NCI-H226 (cell line): Measurements from ENCODE around the gene FAM3B.
A peak's percentile ranks its signal among the peaks of the same experiment; 100 is the strongest.
"Not testable (repeated sequence)": the region's sequence is repeated elsewhere in the genome, so short reads cannot be mapped to it uniquely, and the experiment has no call there.

Source experiments
- DNase-seq: peaks from one replicate; pipeline ENCODE4 v3.0.0-alpha.2; 2015

Gene FAM3B, protein sequence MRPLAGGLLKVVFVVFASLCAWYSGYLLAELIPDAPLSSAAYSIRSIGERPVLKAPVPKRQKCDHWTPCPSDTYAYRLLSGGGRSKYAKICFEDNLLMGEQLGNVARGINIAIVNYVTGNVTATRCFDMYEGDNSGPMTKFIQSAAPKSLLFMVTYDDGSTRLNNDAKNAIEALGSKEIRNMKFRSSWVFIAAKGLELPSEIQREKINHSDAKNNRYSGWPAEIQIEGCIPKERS

DNA sequence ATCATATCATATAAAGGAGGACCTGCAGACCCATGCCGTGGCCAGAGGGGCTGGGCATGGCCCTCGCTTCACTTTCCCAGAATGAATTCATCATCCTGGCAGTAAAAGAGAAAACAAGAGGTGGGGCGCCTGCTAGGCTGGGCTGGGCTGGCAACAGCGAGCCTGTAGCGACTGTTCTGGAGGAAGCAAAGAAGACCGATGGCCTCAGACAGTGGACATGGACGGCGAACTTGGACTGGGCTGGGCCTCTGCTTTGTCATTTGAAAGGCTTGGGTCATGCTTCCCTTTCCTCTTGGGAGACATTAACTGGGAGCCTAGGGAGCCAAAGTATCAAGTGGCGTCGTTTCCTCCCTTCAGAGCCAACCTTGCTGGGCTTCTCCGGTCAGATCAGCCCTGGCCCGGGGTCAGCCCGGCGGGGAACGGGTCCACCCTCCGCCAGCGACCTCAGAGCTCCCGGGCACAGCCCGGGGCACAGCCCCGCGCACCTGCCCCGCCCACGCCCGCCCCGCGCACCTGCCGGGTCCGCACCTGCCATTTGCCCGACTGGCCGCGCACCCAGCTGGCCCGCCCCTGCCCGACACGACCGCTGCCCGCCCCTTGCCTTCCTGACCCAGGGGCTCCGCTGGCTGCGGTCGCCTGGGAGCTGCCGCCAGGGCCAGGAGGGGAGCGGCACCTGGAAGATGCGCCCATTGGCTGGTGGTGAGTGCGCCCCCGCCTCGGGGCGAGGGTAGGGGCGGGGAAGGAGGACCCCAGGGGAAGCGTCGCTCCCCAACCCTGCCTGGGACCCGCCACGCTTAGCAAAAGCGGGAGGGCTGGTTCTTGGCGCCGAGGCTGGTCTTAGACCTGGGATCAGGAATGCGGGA, at the start of gene FAM3B:
Gene FAM3B (plus strand): TSS at position 602 of the 863 bp plus-strand sequence. CDS start 79 bp downstream, at position 681.
- DNase-seq = no peak

GRCh38 chr21:41267346-41267745, 49.3 kb upstream of the FAM3B start:
- no peak for DNase-seq

DNA sequence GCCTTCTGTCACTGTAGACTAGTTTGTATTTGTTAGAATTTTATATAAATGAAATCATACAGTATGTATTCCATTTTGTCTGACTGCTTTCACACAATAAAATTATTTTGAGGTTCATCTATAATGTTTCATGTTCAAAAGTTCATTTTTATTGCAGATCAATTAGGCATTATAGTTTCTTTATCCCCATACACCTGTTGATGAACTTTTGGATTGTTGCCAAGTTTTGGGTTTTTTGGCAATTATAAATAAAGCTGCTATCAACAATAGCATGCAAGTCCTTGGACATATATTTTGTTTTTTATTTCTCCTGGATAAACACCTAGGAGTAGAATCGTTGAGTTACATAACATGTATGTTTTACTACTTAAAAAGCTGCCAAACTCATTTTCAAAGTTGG, 47.1 kb upstream of the FAM3B start:
- DNase-seq = no peak

GRCh38 chr21:41277196-41277595, 39.4 kb upstream of the FAM3B start:
- no peak for DNase-seq

- DNase-seq = no peak
These were observed 38.8 kb upstream of the FAM3B start for GRCh38 chr21:41277846-41278245.

DNA sequence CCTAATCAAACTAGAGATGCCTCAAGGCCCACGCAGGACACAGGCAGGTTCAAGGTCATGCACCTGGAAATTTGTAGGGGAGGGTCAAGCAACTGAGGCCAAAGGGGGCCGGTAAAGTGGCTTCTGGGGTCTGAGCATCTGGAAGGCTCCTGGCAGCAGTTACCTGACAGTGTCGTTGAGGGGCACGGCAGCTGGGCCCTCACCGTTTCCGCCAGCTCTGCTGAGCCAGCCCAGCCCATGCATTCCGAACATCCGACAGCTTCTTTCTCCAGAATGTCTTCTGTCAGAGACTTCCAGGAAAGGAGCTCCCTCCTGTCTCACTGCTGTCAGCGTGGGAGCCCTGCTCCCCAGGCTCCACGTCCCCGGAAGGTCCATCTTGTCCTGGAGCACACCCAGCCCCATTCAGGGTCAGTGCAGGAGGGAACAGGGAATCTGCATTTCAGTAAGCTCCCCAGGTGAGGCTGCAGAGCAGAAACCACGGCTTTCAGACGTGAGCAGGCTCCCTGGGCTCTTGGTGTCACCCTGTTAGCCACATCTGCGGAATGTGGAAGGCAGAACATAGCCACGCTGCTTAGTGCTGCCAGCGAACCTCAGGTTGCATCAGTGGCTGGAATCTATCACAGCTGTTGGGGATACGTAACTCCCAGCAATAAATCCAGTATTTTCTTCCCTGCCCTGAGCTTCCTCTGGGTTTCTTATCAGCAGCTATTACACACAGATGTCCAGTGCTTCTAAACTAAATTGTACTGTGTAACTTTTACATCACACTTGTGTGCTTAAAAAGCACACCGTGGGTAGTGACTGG, 36.3 kb upstream of the FAM3B start:
- DNase-seq = no peak

DNA sequence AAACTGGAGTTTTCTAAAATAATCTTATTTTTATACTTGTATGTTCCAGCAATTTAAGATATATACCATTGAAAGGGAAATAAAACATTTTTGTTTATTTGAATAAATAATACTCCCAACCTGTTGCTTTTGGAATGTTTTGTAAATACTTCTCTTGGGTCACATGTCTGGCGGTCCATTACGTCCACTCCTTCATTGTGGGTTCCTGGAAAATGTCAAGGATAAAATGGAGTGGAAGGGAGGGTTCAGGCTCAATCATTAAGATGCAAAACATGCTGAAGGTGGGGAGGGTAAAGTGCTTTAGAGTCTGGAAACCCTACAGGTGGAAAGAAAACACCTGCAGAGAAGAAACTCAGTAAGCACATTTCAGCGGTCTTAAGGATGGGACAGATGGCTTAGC, 34.2 kb upstream of the FAM3B start:
- no peak for DNase-seq

DNA sequence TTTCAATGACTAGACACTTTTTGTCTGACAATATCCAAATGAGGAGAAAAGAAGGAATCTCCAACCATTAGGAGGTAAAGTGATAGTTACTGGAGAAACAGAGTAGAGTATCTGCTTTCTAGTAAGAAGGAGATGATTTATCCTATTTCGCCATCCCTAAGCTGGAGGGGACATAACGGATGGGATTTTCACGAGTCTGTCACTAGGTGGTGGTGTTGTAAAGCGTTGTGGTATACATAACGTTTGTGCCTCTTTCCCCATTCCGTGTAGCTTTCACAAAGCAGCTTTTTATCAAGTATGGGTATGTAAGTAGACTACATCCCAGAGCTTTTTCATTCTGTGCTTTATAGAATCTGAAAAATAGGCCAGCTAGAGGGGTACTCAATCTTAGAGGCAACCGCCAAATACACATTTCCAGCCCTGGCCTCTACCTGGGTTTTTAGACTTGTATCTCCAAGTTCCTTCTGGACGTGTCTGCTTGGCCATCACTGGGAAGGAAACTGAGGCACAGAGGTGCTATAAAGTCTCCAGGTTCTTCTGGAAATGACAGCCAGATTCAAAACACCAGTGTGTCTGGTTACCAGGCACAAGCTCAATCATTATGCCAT, 33.3 kb upstream of the FAM3B start:
- peak; percentile 53 for DNase-seq

DNA sequence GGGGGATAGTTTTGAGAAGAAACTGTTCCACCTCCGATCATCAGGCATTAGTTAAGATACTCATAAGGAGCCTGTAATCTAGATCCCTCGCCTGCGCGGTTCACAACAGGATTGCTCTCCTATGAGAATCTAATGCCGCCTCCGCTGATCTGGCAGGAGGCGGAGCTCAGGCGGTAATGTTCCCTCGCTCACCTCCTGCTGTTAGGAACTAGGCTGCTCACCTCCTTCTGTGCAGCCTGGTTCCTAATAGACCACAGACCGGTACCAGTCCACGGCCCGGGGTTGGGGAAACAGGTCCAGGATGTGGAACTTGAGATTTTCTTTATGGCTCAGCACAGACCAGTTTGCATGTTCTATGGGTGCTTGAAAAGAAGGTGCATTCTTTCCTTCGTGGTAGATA, 27.2 kb upstream of the FAM3B start:
- no peak for DNase-seq

DNA sequence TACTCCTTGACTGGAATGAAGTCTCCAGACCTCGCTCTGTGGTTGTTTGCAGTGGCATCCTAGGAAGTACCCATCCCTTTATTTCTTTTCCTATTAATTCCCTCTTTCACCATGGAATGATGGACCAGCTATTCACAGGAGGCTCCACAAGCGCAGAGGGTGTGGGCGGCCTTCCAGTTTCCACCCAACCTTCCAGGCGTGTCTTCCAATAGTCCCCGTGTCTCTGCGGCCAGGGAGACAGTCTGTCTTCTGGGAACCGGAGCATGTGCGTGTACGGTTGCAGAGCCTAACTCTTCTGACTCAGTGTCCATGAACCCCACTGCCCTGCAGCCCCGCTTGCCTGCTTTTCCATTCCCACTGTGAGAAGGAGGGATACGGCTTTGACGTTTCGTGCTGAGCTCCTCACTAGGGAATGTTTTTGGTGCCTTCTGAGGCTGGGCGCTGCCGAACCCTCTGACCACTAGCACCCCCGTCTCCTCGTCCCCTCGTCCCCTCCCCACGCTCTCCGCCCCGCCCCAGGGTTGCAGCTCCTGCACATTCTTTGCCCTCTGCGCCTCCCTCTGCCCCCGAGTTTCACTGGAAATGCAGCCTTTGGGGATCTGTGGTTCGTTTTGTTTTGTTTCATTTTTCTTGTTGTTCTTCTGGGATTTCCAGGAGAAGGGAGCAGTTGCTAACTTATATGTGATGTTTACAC, 26.3 kb upstream of the FAM3B start:
- DNase-seq = no peak

DNA sequence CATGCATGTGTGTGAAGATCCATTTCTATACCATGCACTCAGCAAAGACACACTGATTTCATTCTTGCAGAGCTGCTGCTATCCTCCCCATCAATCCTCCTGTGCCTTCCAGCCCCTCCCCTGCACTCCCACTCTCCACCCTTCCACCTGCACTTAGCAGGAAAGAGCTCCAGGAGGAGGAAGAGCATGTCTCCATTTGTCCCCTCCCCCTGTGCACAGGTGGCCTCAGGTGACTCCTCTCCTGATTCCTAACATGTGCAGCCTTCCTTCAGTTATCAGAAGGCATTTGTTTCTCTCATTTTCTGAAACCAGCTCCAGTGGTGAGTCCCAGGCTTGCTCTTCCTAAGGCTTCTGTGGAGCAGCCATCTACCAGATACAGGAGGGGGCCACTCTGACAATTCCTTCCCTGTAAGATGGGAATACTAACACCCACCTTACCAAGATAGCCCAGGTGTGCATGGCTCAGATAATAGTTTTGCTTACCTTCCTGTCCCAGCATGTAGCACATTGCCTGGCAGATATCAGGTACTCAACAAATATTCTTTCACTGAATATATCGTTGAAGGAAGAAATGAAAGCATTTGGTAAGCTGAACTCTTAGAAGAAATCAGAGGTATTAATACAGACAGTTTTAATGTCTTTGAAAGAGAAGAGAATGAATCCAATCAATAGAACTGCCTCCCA, 21.9 kb upstream of the FAM3B start:
- no peak for DNase-seq

GRCh38 chr21:41295721-41296254, 20.8 kb upstream of the FAM3B start:
- DNase-seq = no peak

- no peak for DNase-seq
These were observed 13.6 kb upstream of the FAM3B start for GRCh38 chr21:41302976-41303375.

DNA sequence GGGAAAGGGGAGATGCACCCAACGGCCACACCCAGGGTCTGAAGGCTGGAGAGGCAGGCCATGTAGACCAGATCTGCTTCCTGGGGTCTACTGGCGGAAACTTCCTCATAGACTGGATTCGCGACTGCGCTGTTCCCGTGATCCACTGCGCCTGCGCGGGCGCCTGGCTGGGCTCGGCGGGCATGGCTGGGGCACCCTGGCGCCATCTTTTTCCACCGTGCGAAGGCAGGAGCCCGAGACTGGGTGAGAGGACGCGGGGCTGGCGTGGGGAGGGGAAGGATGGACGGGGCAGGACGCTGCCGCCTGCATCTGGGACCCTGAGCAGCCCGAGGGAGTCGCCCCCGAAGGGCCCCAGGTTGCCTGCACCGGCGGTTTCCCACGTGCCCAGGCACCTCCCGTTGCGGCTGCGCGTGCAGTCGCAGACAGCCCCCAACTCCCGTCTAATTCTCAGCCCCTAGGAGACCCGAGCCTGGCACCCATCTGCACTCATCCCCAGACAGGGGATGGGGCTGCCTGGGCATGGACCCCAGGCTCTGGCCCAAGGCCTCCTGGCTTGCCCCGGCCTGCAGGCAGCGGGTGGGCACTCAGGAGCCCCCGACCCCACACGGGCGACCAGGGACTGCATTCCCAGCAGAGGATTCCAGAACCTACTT, 12.4 kb upstream of the FAM3B start:
- no peak for DNase-seq

DNA sequence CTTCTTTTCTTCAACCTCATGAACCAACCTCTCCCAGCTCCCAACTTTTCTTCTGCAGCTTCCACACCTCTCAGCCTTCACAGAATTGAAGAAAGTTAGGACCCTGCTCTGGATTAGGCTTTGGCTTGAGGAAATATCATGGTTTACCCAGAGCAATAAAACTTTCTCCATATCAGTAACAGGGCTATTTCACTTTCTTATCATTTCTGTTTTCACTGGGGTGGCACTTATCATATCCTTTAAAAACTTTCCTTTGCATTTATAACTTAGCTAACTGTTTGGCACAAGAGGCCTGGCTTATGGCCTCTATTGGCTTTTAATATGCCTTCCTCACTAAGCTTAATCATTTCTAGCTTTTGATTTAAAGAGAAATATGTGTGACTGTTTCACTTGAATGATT, 9.4 kb upstream of the FAM3B start:
- DNase-seq = no peak

DNA sequence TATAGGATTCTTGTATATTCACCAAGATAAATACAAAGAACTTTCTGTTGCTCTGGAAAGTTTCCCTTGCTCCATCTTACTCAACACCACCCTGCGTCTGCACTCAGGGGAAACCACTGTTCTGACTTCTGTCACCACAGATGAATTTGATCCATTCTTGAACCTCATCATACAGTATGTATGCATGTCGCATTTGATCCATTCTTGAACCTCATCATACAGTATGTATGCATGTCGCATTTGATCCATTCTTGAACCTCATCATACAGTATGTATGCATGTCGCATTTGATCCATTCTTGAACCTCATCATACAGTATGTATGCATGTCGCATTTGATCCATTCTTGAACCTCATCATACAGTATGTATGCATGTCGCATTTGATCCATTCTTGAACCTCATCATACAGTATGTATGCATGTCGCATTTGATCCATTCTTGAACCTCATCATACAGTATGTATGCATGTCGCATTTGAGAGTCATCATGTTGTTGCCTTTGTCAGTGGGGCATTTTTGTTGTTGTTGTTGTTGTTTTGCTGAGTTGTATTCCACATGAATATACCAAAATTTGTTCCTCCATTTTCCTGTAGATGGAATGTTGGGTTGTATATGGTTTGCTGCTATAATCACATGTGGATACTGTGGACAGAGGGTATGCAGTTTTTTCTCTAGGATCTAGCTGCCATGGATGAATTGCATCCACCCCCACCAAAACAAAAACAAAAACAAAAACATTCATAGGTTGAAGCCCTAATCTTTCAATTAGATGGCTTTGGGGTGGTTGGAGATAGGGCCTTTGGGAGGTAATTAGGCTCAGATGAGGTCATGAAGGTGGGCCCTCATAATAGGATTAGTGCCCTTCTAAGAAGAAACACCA, 3.1 kb upstream of the FAM3B start:
- not testable (repeated sequence) for DNase-seq

- no peak for DNase-seq
These were observed 875 bp upstream of the FAM3B start for GRCh38 chr21:41315726-41316125.

- DNase-seq = no peak
These were observed 427 bp downstream of the FAM3B start for GRCh38 chr21:41317063-41317392.

- no peak for DNase-seq
These were observed 857 bp downstream of the FAM3B start for GRCh38 chr21:41317458-41317857.

DNA sequence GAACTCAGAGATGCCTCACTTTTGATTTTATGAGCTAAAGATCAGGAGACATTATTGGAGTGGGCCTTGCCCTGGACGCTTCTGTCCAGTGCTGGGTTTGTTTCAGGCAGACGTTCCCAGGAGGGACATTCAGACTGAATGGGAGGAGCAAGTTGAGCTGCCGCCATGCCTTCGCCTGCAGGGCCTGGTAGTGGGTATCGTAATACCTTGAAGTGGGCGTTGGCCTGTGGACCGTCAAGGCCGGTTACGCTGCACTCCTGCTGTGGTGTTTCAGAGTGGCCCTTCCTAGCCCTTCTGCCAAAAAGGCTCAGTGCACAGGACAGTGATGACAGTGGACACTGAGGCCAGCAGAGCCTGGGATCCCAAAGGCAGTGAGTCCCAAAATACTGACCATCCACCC, 1.6 kb downstream of the FAM3B start:
- no peak for DNase-seq
